ENCODE data around the gene DDX31. TPM values are rescaled to one million over a fixed set of nuclear protein-coding genes. Genes with fewer than 3 reads are reported as not detected.

Gene DDX31
- total RNA-seq, 2 experiments from 2014 or later = 31.0 to 32.6 TPM

Other genes with a start within 250 kb of the DDX31 start
- not detected for gene BARHL1, start 87.4 kb downstream of the DDX31 start, total RNA-seq
- 10 to 100 TPM; 21.0 to 21.3 TPM for gene GTF3C4, start 481 bp upstream of the DDX31 start, total RNA-seq
- gene AK8, start 208.3 kb upstream of the DDX31 start, total RNA-seq = under 1 TPM in 1 of 2 experiments, not detected in 1; 0.11 TPM
- 1 to 10 TPM; 1.9 TPM for gene SPACA9, start 208.9 kb upstream of the DDX31 start, total RNA-seq